ENCODE data around the gene MGAM2.

The MGAM2 gene

DNA sequence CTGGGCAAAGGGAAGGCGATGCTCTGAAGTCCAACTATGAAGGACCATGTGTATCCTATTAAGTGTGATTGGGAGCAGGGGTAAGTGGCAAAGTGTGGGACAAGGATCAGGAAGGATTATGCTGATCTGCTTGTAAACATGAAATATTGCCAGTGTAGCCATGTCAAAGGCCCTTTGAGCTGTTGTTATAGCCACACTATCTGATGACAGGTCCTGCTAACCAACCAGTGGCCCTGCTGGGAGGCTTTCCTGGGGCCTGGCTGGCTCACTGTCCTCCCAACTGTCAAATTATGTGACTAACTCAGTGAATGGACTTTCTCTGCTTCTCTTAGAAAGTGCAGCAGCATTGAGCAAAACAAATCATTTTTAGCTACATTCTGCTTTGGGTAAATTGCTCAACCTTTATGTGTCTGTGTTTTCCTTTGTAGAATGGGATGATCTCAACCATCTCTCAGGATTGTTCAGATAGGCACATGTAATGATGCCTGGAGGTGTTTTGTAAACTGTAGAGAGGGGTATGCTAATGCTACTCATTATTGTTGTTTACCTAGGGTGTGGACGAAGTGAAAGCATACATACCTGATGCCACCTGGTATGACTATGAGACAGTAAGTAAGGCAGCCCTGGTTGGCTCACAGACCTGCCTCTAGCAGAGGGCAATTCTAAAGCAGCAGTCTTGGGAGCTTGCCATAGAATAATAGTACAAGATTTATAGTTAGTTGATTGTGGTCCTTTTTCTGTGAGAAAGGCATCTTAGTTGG, 47.4 kb downstream of the MGAM2 start:
- TF ChIP-seq, protein P1, sequence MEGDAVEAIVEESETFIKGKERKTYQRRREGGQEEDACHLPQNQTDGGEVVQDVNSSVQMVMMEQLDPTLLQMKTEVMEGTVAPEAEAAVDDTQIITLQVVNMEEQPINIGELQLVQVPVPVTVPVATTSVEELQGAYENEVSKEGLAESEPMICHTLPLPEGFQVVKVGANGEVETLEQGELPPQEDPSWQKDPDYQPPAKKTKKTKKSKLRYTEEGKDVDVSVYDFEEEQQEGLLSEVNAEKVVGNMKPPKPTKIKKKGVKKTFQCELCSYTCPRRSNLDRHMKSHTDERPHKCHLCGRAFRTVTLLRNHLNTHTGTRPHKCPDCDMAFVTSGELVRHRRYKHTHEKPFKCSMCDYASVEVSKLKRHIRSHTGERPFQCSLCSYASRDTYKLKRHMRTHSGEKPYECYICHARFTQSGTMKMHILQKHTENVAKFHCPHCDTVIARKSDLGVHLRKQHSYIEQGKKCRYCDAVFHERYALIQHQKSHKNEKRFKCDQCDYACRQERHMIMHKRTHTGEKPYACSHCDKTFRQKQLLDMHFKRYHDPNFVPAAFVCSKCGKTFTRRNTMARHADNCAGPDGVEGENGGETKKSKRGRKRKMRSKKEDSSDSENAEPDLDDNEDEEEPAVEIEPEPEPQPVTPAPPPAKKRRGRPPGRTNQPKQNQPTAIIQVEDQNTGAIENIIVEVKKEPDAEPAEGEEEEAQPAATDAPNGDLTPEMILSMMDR (conservative IDR thresholded peaks at IDR 0.05; ENCODE audit: low read depth), result no peak
- CTCF ChIA-PET, result no interaction called here

GRCh38 chr7:142161921-142162320, 50.4 kb downstream of the MGAM2 start:
- H3K27ac ChIP-seq, result no peak overlapping the region
- TF ChIP-seq, protein P1 (conservative IDR thresholded peaks at IDR 0.05; ENCODE audit: low read depth), result no peak
- ChIA-PET POLR2A (ENCODE audit: low non-redundant PET) (no interaction called here), CTCF (no interaction called here)
- DNase-seq (ENCODE audit: low spot score), result no peak

More for the DNA sequence above, 47.4 kb downstream of the MGAM2 start:
- POLR2A ChIA-PET (ENCODE audit: low non-redundant PET), result no interaction called here
- H3K27ac ChIP-seq, result no peak overlapping the region
- no peak for DNase-seq (ENCODE audit: low spot score)

- H3K27ac ChIP-seq, result no peak overlapping the region
- ChIA-PET CTCF (no interaction called here), POLR2A (ENCODE audit: low non-redundant PET) (no interaction called here)
- DNase-seq (ENCODE audit: low spot score), result no peak
- TF ChIP-seq, protein P1 (conservative IDR thresholded peaks at IDR 0.05; ENCODE audit: low read depth), result no peak
Observed at GRCh38 chr7:142168746-142169145, 57.2 kb downstream of the MGAM2 start.

GRCh38 chr7:142172932-142173331, 61.4 kb downstream of the MGAM2 start:
- POLR2A ChIA-PET (ENCODE audit: low non-redundant PET), result no interaction called here
- TF ChIP-seq, protein P1 (conservative IDR thresholded peaks at IDR 0.05; ENCODE audit: low read depth), result no peak
- H3K27ac ChIP-seq, result no peak overlapping the region
- CTCF ChIA-PET, result no interaction called here
- no peak for DNase-seq (ENCODE audit: low spot score)

GRCh38 chr7:142174441-142174840, 62.9 kb downstream of the MGAM2 start:
- ChIA-PET CTCF (no interaction called here), POLR2A (ENCODE audit: low non-redundant PET) (no interaction called here)
- TF ChIP-seq, protein P1 (conservative IDR thresholded peaks at IDR 0.05; ENCODE audit: low read depth), result no peak
- no peak for DNase-seq (ENCODE audit: low spot score)
- no peak overlapping the region for H3K27ac ChIP-seq

- POLR2A ChIA-PET (ENCODE audit: low non-redundant PET), result no interaction called here
- CTCF ChIA-PET, result no interaction called here
- H3K27ac ChIP-seq, result no peak overlapping the region
- TF ChIP-seq, protein P1 (conservative IDR thresholded peaks at IDR 0.05; ENCODE audit: low read depth), result no peak
- DNase-seq (ENCODE audit: low spot score), result no peak
Observed at GRCh38 chr7:142175594-142175993, 64.1 kb downstream of the MGAM2 start.

All from RWPE1 (cell line).